GM13977 (cell line): Measurements from ENCODE around the gene GNG2.

Source experiments
- DNase-seq: peaks from one replicate; pipeline ENCODE4 v3.0.0; 2012; ENCODE audit warnings: low spot score
- CTCF ChIP-seq: IDR thresholded peaks from 2 replicates; pipeline ENCODE4 v1.5.1; 2012; ENCODE audit warnings: mild to moderate bottlenecking, control low read depth; ENCODE audit not compliant: insufficient read depth; ENCODE audit errors: extremely low read depth, missing control alignments
- in situ Hi-C: fragments of 300-500 bp; cut with MboI; formaldehyde crosslinking; loops from one replicate; pipeline ENCODE4 v1.12.0; 2022; ENCODE audit warnings: low sequenced_read_pairs, low pct_unique_long_range_greater_than_20kb, mixed read lengths, inconsistent platforms; ENCODE audit not compliant: unreplicated experiment

Gene GNG2

GRCh38 chr14:52013984-52014600 is 153.7 kb downstream of the GNG2 start:
- in situ Hi-C loops, result no loop called here
- no peak for DNase-seq
- peak; percentile 37 for TF ChIP-seq CTCF

DNA sequence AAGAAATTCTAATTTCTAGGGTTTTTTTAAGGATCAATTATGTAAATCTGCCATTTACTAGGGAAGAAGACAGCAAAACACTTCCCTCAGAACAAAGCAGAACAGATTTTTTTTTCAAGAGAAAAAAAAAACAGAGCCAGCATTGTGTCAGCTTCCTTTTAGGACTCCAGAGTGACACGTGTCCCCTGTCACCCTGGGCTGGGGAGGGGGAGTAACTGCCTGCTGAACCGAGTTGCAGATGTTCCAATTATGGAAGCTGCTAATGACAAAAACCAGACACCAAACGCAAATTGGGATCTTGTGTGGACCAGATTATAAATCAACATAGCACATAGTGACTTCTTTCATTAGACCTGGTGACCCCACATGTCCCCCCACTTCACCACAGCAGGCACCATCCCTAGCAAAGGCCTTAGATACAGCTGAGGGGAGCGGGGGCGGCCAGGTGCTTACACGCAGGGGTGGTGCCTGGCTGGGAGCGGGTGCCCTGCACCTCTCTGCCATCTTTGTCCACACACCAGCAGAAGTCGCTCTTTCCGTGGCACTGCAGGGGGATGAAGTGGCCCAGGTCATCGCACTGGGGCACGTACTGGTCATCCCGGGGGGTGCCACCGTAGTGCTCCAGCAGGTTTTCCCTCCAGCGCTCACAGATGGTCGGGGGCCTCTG is 154.3 kb downstream of the GNG2 start:
- no peak for TF ChIP-seq CTCF
- in situ Hi-C loops, result no loop called here
- DNase-seq, result no peak

DNA sequence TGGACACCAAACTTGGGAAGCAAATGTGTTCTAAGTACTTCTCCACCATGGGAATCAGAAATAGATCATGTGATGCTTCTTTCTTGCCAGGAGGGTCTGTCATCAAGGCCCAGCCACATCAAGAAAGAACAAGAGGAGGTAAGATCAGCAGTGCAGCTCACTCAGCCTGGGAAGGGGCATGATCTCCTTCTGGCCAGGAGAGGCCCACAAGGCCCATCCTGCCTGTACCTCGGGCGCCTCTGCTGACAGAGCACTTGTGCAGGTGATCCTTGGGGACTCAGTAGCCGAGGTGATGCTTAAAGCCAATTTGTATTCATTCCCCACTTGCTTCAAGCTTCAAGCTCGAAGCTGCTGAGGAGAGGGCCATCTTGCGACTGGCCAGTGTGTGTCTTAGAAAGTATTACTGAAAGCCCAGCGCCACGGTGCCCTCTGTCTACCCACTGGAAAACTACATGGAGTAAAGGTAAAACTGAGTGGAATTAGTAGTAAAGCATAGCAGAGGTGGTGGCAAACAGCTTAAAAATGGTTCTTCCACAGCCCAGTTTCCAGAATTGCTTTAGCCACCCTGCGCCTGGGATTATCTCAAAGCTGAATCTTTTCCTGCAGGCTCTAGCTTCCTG is 155.1 kb downstream of the GNG2 start:
- in situ Hi-C loops, result no loop called here
- no peak for DNase-seq
- TF ChIP-seq CTCF, result peak; percentile 7

GRCh38 chr14:52018252-52018651 is 157.8 kb downstream of the GNG2 start:
- no peak for TF ChIP-seq CTCF
- no peak for DNase-seq
- in situ Hi-C loops, result no loop called here

DNA sequence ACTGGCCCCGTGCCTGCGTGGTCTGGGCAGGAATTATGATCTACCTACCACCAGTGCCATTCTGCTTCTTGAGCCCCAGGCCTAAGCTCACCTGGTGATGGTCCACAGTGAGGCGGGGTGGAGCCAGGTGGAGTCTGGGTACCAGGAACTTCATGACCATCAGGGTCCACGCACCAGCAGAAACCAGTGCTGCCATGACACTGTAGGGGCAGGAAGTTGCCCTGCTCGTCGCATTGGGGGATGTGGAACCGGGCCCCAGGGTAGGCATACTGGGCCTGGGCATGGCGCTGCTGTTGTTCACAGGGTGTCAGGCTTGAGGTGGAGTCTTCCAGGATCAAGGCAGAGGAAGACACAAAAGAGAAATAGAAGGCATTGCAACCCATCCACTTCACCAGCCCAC is 158.6 kb downstream of the GNG2 start:
- in situ Hi-C loops, result no loop called here
- no peak for DNase-seq
- TF ChIP-seq CTCF, result no peak
